Hepatocyte (in vitro differentiated cells): ENCODE measurements around the gene ZMYND8.

Experiments
- EZH2 ChIP-seq: fragments of 200-600 bp; sonication (generic); IDR thresholded peaks from 2 replicates; pipeline ENCODE4 v1.6.1; 2016; ENCODE audit warnings: antibody characterized with exemption, mild to moderate bottlenecking, borderline replicate concordance
- TF ChIP-seq, protein P1 (sequence below): fragments of 200-600 bp; sonication (generic); IDR thresholded peaks from 2 replicates; pipeline ENCODE4 v1.5.1; 2016; ENCODE audit warnings: antibody characterized with exemption, mild to moderate bottlenecking; ENCODE audit not compliant: poor library complexity

DNA sequence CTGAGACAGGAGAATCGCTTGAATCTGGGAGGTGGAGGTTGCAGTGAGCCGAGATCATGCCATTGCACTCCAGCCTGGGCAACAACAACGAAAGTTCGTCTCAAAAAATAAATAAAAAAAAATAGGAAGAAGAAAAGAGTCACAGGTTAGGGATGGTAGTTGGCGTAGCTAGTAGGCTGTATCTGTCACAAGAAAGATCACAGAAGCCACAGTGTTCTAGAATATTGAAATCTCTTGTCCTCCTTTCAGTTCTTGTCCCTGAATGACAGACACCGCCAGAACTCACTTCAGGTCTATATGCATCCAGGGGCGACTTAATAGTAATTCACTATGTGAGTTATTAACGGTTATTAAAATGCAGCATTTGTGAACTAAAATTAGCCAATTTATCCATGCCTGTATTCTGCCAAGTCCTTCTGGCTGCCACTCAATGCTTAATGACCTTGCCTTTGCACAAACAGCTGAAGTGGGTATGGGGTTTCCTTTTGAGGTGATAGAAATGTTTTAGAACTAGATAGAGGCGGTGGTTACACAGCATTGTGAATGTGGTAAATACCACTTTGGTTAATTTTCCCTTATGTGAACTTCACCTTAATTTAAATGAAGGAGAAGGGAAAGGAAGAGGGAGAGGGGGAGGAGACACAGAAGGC is 41.3 kb upstream of the ZMYND8 start:
- TF ChIP-seq, protein P1, sequence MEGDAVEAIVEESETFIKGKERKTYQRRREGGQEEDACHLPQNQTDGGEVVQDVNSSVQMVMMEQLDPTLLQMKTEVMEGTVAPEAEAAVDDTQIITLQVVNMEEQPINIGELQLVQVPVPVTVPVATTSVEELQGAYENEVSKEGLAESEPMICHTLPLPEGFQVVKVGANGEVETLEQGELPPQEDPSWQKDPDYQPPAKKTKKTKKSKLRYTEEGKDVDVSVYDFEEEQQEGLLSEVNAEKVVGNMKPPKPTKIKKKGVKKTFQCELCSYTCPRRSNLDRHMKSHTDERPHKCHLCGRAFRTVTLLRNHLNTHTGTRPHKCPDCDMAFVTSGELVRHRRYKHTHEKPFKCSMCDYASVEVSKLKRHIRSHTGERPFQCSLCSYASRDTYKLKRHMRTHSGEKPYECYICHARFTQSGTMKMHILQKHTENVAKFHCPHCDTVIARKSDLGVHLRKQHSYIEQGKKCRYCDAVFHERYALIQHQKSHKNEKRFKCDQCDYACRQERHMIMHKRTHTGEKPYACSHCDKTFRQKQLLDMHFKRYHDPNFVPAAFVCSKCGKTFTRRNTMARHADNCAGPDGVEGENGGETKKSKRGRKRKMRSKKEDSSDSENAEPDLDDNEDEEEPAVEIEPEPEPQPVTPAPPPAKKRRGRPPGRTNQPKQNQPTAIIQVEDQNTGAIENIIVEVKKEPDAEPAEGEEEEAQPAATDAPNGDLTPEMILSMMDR = no peak
- no peak for TF ChIP-seq EZH2
